Measurements from ENCODE around the gene CYP51A1. TPM values are rescaled to one million over a fixed set of nuclear protein-coding genes. Genes with fewer than 3 reads are reported as not detected.

Gene CYP51A1
- total and polyA plus RNA-seq, 2 of the 13 experiments (the other 11 are each of a cell fraction or from before 2014, with no cell fraction given) = 15.4 to 260 TPM

GRCh38 chr7:92076509-92076908 lies 57.8 kb downstream of the CYP51A1 start:
- TF ChIP-seq, protein P1, sequence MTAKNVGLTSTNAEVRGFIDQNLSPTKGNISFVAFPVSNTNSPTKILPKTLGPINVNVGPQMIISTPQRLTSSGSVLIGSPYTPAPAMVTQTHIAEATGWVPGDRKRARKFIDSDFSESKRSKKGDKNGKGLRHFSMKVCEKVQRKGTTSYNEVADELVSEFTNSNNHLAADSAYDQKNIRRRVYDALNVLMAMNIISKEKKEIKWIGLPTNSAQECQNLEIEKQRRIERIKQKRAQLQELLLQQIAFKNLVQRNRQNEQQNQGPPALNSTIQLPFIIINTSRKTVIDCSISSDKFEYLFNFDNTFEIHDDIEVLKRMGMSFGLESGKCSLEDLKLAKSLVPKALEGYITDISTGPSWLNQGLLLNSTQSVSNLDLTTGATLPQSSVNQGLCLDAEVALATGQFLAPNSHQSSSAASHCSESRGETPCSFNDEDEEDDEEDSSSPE (CRISPR knock-in tag; IDR thresholded peaks at IDR 0.05) = no peak
- TF ChIP-seq ZNF432 (CRISPR knock-in tag; IDR thresholded peaks at IDR 0.05; ENCODE audit: borderline replicate concordance) (no peak), ZNF296 (CRISPR knock-in tag; conservative IDR thresholded peaks at IDR 0.05) (no peak), ZNF18 (CRISPR knock-in tag; IDR thresholded peaks at IDR 0.05; ENCODE audit: insufficient replicate concordance) (no peak), POLR2AphosphoS5 (IDR thresholded peaks at IDR 0.05; ENCODE audit: low read depth, low read length) (no peak), CEBPG (CRISPR knock-in tag; IDR thresholded peaks at IDR 0.05) (no peak), ZNF124 (CRISPR knock-in tag; IDR thresholded peaks at IDR 0.05) (no peak), ZMYM4 (CRISPR knock-in tag; IDR thresholded peaks at IDR 0.05) (no peak), ZNF225 (CRISPR knock-in tag; IDR thresholded peaks at IDR 0.05) (no peak), SKI (IDR thresholded peaks at IDR 0.05; ENCODE audit: partially characterized antibody) (no peak), ZNF766 (CRISPR knock-in tag; IDR thresholded peaks at IDR 0.05; ENCODE audit: borderline replicate concordance) (no peak)
- Histone ChIP-seq H3K27ac (ENCODE audit: extremely low read length, insufficient read depth, low read length) (no peak overlapping the region), H3K79me2 (ENCODE audit: insufficient read depth, low read length) (no peaks in the 10 kb centered on the region), H4K20me1 (ENCODE audit: insufficient read depth, low read length) (no peaks in the 10 kb centered on the region), H3K36me3 (replicated peaks in 1 of 2; ENCODE audit: control insufficient read depth in 1 of 2, insufficient read depth in 2 of 2, low read length in 2 of 2) (peaks cover 4 to 19% of the 10 kb centered on the region in 2 experiments; a peak in 4 of 5 replicates), H3K27me3 (ENCODE audit: control insufficient read depth in 1 of 2, insufficient read depth in 2 of 2, low read length in 2 of 2) (no peaks in the 10 kb centered on the region), H3K4me2 (ENCODE audit: low read depth, low read length) (no peak overlapping the region), H3K4me3 (replicated peaks in 1 of 3; ENCODE audit: insufficient read depth in 1 of 3, low read depth in 2 of 3, low read length in 3 of 3) (no peak overlapping the region), H3K9ac (ENCODE audit: insufficient read depth, low read depth, low read length) (no peak overlapping the region), H2AFZ (ENCODE audit: low read length) (no peak overlapping the region), H3K9me3 (ENCODE audit: low read length) (no peaks in the 10 kb centered on the region), H3K4me1 (ENCODE audit: insufficient read depth, low read length) (no peaks in the 10 kb centered on the region)
- ATAC-seq (no peak), FAIRE-seq (no peak), DNase-seq (ENCODE audit: low spot score) (no peak)
- in situ Hi-C loops (cut with HindIII; ENCODE audit: extremely low pct_ligation_motif_present, low pct_unique_long_range_greater_than_20kb) (no loop called here), intact Hi-C loops (cut with micrococcal nuclease; ENCODE audit: unreplicated experiment) (no loop called here)
- POLR2A ChIA-PET = no interaction called here
- no TSS peak for BruUV-seq (replicated peaks)
- CTCF ChIA-PET (ENCODE audit: low intra/inter-chr PET ratio, low total read pairs) = no interaction called here
- 12% methylated on average over 1 of the region's 1 CpG for WGBS (ENCODE audit: low lambda C conversion rate)

All from HepG2 (cell line).